NCI-H128 (cell line): ENCODE measurements around the gene CCDC9.

Experiments used
- DNase-seq: peaks from one replicate; lab custom pipeline; 2025; ENCODE audit not compliant: unreplicated experiment; lab: John Stamatoyannopoulos, UW

Gene CCDC9

GRCh38 chr19:47255879-47256692, at the start of gene CCDC9:
TSS of gene CCDC9 (plus strand) at chr19:47256525. CDS start at chr19:47258401, 1,876 bp downstream.
- DNase-seq = peak; percentile 90

- DNase-seq = no peak
These were observed 46.8 kb upstream of the CCDC9 start for GRCh38 chr19:47209319-47210179.

GRCh38 chr19:47210180-47210490, 46.2 kb upstream of the CCDC9 start:
- DNase-seq = no peak

GRCh38 chr19:47210689-47211316, 45.5 kb upstream of the CCDC9 start:
- DNase-seq = peak; percentile 44

- DNase-seq = no peak
These were observed 40.7 kb upstream of the CCDC9 start for GRCh38 chr19:47215581-47215980.

- no peak for DNase-seq
These were observed 35.1 kb upstream of the CCDC9 start for GRCh38 chr19:47221080-47221841.

- DNase-seq = no peak
These were observed 34.4 kb upstream of the CCDC9 start for GRCh38 chr19:47221890-47222289.

- DNase-seq = peak; percentile 70
These were observed 30.4 kb upstream of the CCDC9 start for GRCh38 chr19:47225746-47226425.

- no peak for DNase-seq
These were observed 29.6 kb upstream of the CCDC9 start for GRCh38 chr19:47226426-47227351.

GRCh38 chr19:47227352-47228167, 28.8 kb upstream of the CCDC9 start:
- no peak for DNase-seq

GRCh38 chr19:47228168-47228936, 28.0 kb upstream of the CCDC9 start:
- DNase-seq = no peak

GRCh38 chr19:47228937-47229675, 27.2 kb upstream of the CCDC9 start:
- no peak for DNase-seq

- no peak for DNase-seq
These were observed 26.7 kb upstream of the CCDC9 start for GRCh38 chr19:47229676-47230053.

GRCh38 chr19:47230054-47230920, 26.0 kb upstream of the CCDC9 start:
- DNase-seq = no peak

- no peak for DNase-seq
These were observed 25.5 kb upstream of the CCDC9 start, which contains the start of gene BBC3 for GRCh38 chr19:47230921-47231214. TSS of gene BBC3 (minus strand) at chr19:47231199. CDS start at chr19:47228431, 2,768 bp downstream.
